CD8-positive, alpha-beta memory T cell (primary cell): ENCODE measurements around the gene NEK10. TPM values are rescaled to one million over a fixed set of nuclear protein-coding genes. Genes with fewer than 3 reads are reported as not detected.

Experiments
- CTCF ChIA-PET: fragments of 350-600 bp; sonication (Branson Sonifier 250); formaldehyde crosslinking; loops from one replicate; lab custom pipeline; 2021; ENCODE audit warnings: antibody characterized with exemption; lab: Charles Lee
- POLR2A ChIA-PET: fragments of 350-600 bp; sonication (Branson Sonifier 250); formaldehyde crosslinking; loops from one replicate; lab custom pipeline; 2021; ENCODE audit warnings: antibody characterized with exemption; lab: Charles Lee
- DNase-seq, 5 donors: peaks; one replicate each; pipeline versions ENCODE4 v3.0.0 to v3.0.0-alpha.2; 2020 to 2022; ENCODE audit warnings: mixed read lengths in 1 of 5
- H3K27ac ChIP-seq: one replicate; pipeline ENCODE4 v1.7.0; 2013; ENCODE audit warnings: low read depth, mild to moderate bottlenecking, low read length, moderate library complexity
- H3K27me3 ChIP-seq: 2 replicates; pipeline ENCODE4 v1.7.0; 2013; ENCODE audit warnings: low read length, mild to moderate bottlenecking; ENCODE audit not compliant: insufficient read depth, poor library complexity, severe bottlenecking
- H3K36me3 ChIP-seq: 2 replicates; pipeline ENCODE4 v1.7.0; 2013; ENCODE audit warnings: mild to moderate bottlenecking, low read length, moderate library complexity; ENCODE audit not compliant: insufficient read depth
- H3K4me1 ChIP-seq: 2 replicates; pipeline ENCODE4 v1.7.0; 2013; ENCODE audit warnings: mild to moderate bottlenecking, low read length, moderate library complexity; ENCODE audit not compliant: insufficient read depth
- H3K4me3 ChIP-seq: 2 replicates; pipeline ENCODE4 v1.7.0; 2013; ENCODE audit warnings: mild to moderate bottlenecking, low read length
- H3K9me3 ChIP-seq: 2 replicates; pipeline ENCODE4 v1.7.0; 2013; ENCODE audit warnings: mild to moderate bottlenecking, low read length
- H3K27ac Mint-ChIP-seq, 8 donors: one replicate each; pipeline ENCODE4 v1.8.0; 2020 to 2021; ENCODE audit warnings: mixed read lengths in 8 of 8, mild to moderate bottlenecking in 6 of 8, inconsistent platforms in 3 of 8, moderate library complexity in 3 of 8
- H3K27me3 Mint-ChIP-seq, 2 donors: one replicate each; pipeline ENCODE4 v1.8.0; 2020 to 2021; ENCODE audit warnings: mixed read lengths in 2 of 2, mild to moderate bottlenecking in 1 of 2, moderate library complexity in 1 of 2
- H3K36me3 Mint-ChIP-seq, 3 donors: one replicate each; pipeline ENCODE4 v1.8.0; 2020 to 2021; ENCODE audit warnings: mixed read lengths in 3 of 3, inconsistent platforms in 1 of 3, mild to moderate bottlenecking in 1 of 3
- H3K4me1 Mint-ChIP-seq, 3 donors: one replicate each; pipeline ENCODE4 v1.8.0; 2020 to 2021; ENCODE audit warnings: mixed read lengths in 3 of 3, inconsistent platforms in 1 of 3, mild to moderate bottlenecking in 1 of 3
- H3K4me3 Mint-ChIP-seq, 7 donors: one replicate each; pipeline ENCODE4 v1.8.0; 2020 to 2021; ENCODE audit warnings: mixed read lengths in 7 of 7, mild to moderate bottlenecking in 6 of 7, moderate library complexity in 4 of 7, inconsistent platforms in 2 of 7
- H3K9me3 Mint-ChIP-seq, 5 donors: one replicate each; pipeline ENCODE4 v1.8.0; 2020 to 2022; ENCODE audit warnings: mixed read lengths in 5 of 5, mild to moderate bottlenecking in 3 of 5, moderate library complexity in 2 of 5, inconsistent platforms in 1 of 5
- polyA plus RNA-seq: library from polyadenylated mRNA; unstranded; fragments of 300-500 nt; fragmentation: Illumina TruSeq; gene quantifications from one replicate; pipeline ENCODE4 v1.2.3, GENCODE V29; 2021
- total RNA-seq, 2 experiments: library from RNA; stranded (reverse); gene quantifications; one replicate each; pipeline ENCODE4 v1.2.3, GENCODE V29; 2021

The NEK10 gene
- total and polyA plus RNA-seq, 3 experiments from 2014 or later, result 0.07 to 0.42 (median 0.24) TPM

DNA sequence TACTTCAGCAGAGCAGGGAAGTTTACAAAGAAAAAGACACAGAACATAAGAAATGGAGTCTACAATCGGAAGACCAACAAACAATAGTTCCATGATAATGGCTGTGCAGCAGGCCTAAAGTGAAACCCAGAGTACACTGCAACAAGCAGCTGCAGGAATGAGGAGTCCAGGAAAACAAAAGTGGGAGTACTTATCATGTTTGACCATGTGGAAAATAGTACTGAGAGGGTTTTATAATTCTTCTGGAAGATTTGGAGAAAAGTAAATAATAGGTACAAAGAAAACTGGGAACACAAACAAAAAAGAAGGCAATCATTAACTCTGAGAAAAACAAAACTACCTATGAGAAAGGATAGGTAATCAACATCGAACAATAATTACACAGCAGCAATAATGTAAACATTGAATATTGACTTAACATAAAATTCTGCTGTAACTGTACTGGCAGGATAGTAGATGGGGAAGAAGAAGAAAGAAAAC is 87.5 kb downstream of the NEK10 start:
- Histone ChIP-seq H3K27ac (no peak overlapping the region), H3K4me1 (no peaks in the 10 kb centered on the region), H3K9me3 (no peaks in the 10 kb centered on the region), H3K4me3 (no peak overlapping the region), H3K27me3 (no peaks in the 10 kb centered on the region), H3K36me3 (no peaks in the 10 kb centered on the region)
- Mint-ChIP-seq H3K4me3 (no peak overlapping the region), H3K9me3 (peaks cover 0 to 2% (median 0%) of the 10 kb centered on the region in 5 donors), H3K36me3 (peaks cover 0 to 10% (median 2%) of the 10 kb centered on the region in 3 donors), H3K27me3 (peaks cover 0 to 1% of the 10 kb centered on the region in 2 donors), H3K4me1 (no peaks in the 10 kb centered on the region), H3K27ac (no peak overlapping the region)
- CTCF ChIA-PET, result no interaction called here
- POLR2A ChIA-PET, result no interaction called here
- DNase-seq, result no peak

DNA sequence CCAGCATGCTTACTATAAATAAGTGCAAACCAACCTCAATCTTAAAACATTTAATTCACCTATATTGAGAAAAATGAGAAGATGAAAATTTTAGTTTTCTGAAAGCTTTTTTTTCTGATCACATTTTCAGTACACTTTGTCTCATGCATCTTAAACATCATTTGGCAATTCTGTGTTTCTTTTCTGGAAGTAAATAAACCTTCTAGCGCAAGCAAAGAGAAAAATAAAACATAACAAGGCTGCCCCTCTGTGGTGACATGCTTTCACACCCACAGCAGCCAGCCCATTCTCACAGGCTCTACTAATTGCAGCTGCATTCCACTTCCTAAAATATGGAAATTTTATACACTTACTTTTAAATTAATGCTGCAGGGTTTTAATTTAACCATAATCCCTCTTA is 90.1 kb downstream of the NEK10 start:
- no peak overlapping the region for H3K4me3 ChIP-seq
- ChIA-PET CTCF (no interaction called here), POLR2A (no interaction called here)
- Mint-ChIP-seq H3K27ac (no peak overlapping the region), H3K27me3 (peaks cover 0 to 1% of the 10 kb centered on the region in 2 donors), H3K9me3 (peaks cover 0 to 2% (median 0%) of the 10 kb centered on the region in 5 donors), H3K4me1 (no peaks in the 10 kb centered on the region), H3K36me3 (peaks cover 0 to 10% (median 3%) of the 10 kb centered on the region in 3 donors), H3K4me3 (no peak overlapping the region)
- H3K4me1 ChIP-seq, result no peaks in the 10 kb centered on the region
- no peaks in the 10 kb centered on the region for H3K9me3 ChIP-seq
- no peaks in the 10 kb centered on the region for H3K27me3 ChIP-seq
- no peak for DNase-seq
- no peak overlapping the region for H3K27ac ChIP-seq
- no peaks in the 10 kb centered on the region for H3K36me3 ChIP-seq

DNA sequence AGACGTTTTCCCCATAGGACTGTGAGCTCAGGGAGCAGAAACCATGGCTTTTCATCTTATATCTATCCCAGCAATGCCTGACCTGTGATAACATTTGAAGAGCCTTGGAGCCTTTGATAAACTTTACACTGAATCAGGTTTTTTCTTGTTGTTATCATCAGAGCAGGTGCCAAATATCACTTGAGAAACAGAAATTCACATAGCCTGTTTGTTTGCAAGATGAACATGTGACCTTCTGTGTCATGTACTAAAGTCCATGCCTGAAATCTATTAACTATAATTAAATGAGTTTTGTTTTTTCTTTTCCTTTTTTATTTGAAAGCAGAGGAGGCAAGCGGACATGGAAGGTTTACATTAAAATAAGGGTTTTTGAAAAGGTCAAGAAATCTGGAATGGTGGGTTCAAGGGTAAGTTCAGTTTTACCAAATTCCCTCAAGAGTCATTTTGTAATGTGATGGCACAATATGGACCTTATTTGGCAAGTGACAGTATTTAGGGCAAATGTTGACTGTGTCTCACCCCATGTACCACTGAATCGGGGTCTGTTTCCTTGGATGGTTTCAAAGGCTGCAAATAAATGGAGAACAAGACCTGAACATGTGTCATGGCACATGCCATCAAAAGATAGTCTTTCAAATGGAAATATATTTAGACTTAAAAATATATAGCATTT is 90.7 kb downstream of the NEK10 start:
- H3K9me3 Mint-ChIP-seq, result peaks cover 0 to 2% (median 0%) of the 10 kb centered on the region in 5 donors
- no peaks in the 10 kb centered on the region for H3K9me3 ChIP-seq
- H3K36me3 ChIP-seq, result no peaks in the 10 kb centered on the region
- no peaks in the 10 kb centered on the region for H3K4me1 Mint-ChIP-seq
- no peak overlapping the region for H3K27ac Mint-ChIP-seq
- H3K36me3 Mint-ChIP-seq, result peaks cover 0 to 10% (median 3%) of the 10 kb centered on the region in 3 donors
- H3K27me3 ChIP-seq, result no peaks in the 10 kb centered on the region
- no peak overlapping the region for H3K4me3 Mint-ChIP-seq
- H3K27ac ChIP-seq, result no peak overlapping the region
- ChIA-PET CTCF (no interaction called here), POLR2A (no interaction called here)
- H3K4me3 ChIP-seq, result no peak overlapping the region
- no peak for DNase-seq
- H3K4me1 ChIP-seq, result no peaks in the 10 kb centered on the region
- H3K27me3 Mint-ChIP-seq, result peaks cover 0 to 1% of the 10 kb centered on the region in 2 donors

DNA sequence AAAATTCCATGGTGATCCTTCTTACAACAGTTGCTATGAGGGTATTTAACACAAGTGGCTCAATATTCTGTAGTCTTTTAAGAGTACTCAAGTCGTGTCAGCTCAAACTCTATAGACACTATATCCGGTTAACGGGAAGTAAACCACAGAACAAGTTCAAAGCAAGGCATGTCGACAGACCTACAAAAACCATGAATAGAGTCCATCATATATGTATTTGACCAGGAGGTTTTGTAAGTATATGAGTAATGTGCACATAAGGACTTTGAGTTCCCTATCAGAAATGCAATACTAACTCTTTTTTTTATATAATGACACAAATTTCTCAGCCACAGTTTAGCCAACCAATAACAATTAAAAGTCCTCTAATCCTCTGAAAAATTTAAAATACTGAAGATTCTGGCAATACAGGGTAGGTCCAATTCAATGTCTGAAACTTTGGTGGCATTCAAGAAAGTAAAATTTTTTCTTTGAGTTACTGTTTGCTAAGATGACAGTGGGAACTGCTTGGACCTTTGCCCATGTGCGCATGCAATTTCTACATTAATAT is 93.7 kb downstream of the NEK10 start:
- Mint-ChIP-seq H3K27ac (no peak overlapping the region), H3K4me3 (no peak overlapping the region), H3K9me3 (no peaks in the 10 kb centered on the region), H3K4me1 (no peaks in the 10 kb centered on the region), H3K27me3 (peaks cover 2 to 5% of the 10 kb centered on the region in 2 donors), H3K36me3 (peaks cover 0 to 1% (median 0%) of the 10 kb centered on the region in 3 donors)
- no peak for DNase-seq
- no peaks in the 10 kb centered on the region for H3K4me1 ChIP-seq
- POLR2A ChIA-PET, result no interaction called here
- CTCF ChIA-PET, result no interaction called here
- no peak overlapping the region for H3K27ac ChIP-seq
- H3K36me3 ChIP-seq, result no peaks in the 10 kb centered on the region
- H3K4me3 ChIP-seq, result no peak overlapping the region
- H3K27me3 ChIP-seq, result no peaks in the 10 kb centered on the region
- H3K9me3 ChIP-seq, result no peaks in the 10 kb centered on the region

DNA sequence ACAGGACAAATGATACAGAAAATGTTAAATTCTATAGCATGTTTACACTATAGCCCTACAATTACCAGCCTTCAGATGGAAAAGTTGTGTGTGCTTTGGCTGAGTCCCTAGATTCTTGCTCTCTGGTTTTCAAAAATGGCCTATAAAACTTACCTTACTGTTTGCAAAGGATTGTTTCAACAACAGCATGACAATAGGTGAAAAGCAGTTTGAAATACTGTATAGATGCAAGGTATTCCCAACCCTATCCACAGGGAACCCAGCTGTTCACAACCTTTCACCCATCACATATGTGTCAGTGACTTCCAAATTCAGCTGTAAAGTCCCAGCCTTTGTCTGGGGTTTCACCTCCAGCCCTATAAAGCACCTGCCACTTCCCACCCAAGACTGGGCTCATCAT is 97.3 kb downstream of the NEK10 start:
- Mint-ChIP-seq H3K9me3 (peaks cover 0 to 5% (median 0%) of the 10 kb centered on the region in 5 donors), H3K36me3 (peaks cover 0 to 6% (median 1%) of the 10 kb centered on the region in 3 donors), H3K27ac (no peak overlapping the region), H3K4me3 (no peak overlapping the region), H3K4me1 (no peaks in the 10 kb centered on the region), H3K27me3 (peaks cover 3 to 9% of the 10 kb centered on the region in 2 donors)
- H3K27me3 ChIP-seq, result no peaks in the 10 kb centered on the region
- ChIA-PET POLR2A (no interaction called here), CTCF (no interaction called here)
- H3K9me3 ChIP-seq, result no peaks in the 10 kb centered on the region
- no peak for DNase-seq
- no peak overlapping the region for H3K27ac ChIP-seq
- no peaks in the 10 kb centered on the region for H3K36me3 ChIP-seq
- no peak overlapping the region for H3K4me3 ChIP-seq
- no peaks in the 10 kb centered on the region for H3K4me1 ChIP-seq

DNA sequence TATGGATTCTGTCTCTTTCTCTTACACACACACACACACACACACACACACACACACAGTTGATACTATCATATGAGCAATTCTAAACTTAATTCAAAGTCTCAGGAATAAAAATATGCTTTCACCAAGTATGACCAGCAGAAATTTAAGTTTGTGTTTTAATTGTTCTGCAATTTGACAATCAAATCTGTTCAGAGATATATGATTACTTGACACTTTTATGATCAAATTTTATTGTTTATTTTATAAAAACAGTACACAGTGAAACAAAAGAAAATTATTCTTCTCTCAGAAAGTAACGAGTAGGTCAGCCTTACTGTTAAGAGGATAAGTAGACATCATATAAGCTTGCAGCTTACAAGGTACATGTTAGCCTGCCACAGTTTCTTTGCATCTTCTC is 114.3 kb downstream of the NEK10 start:
- Histone ChIP-seq H3K27ac (no peak overlapping the region), H3K36me3 (no peaks in the 10 kb centered on the region), H3K9me3 (no peaks in the 10 kb centered on the region), H3K4me1 (no peaks in the 10 kb centered on the region), H3K4me3 (no peak overlapping the region), H3K27me3 (no peaks in the 10 kb centered on the region)
- CTCF ChIA-PET, result no interaction called here
- Mint-ChIP-seq H3K4me3 (no peak overlapping the region), H3K27me3 (peaks cover 16 to 19% of the 10 kb centered on the region in 2 donors), H3K4me1 (no peaks in the 10 kb centered on the region), H3K9me3 (peaks cover under 1 to 13% (median 12%) of the 10 kb centered on the region in 5 donors), H3K27ac (no peak overlapping the region), H3K36me3 (peaks cover 0 to 4% (median 0%) of the 10 kb centered on the region in 3 donors)
- POLR2A ChIA-PET, result no interaction called here
- no peak for DNase-seq

DNA sequence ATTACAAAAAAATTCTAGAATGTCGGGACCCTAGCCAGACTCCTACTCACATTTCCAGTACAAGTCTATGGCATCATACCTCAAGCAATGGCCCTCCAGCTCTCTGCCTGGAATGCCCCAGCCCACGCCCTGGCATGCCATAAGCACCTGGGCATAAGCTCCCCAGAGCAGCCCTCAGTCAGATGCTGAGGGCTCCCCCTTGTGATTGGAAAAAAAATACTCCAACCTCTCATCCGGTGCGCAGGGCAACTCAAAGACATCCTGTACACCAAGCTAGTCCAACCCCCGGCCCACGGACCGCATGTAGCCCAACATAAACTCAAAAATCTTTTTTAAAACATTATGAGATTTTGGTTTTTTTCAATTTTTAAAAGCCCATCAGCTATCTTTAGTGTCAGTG is 115.4 kb downstream of the NEK10 start:
- no peak for DNase-seq
- H3K4me1 Mint-ChIP-seq, result no peaks in the 10 kb centered on the region
- Histone ChIP-seq H3K27ac (no peak overlapping the region), H3K9me3 (no peaks in the 10 kb centered on the region), H3K4me3 (no peak overlapping the region), H3K36me3 (no peaks in the 10 kb centered on the region), H3K4me1 (no peaks in the 10 kb centered on the region), H3K27me3 (no peaks in the 10 kb centered on the region)
- ChIA-PET POLR2A (no interaction called here), CTCF (no interaction called here)
- peaks cover 5 to 10% (median 6%) of the 10 kb centered on the region in 5 donors for H3K9me3 Mint-ChIP-seq
- no peak overlapping the region for H3K27ac Mint-ChIP-seq
- H3K4me3 Mint-ChIP-seq, result no peak overlapping the region
- H3K36me3 Mint-ChIP-seq, result peaks cover 0 to 4% (median 0%) of the 10 kb centered on the region in 3 donors
- H3K27me3 Mint-ChIP-seq, result peaks cover 16 to 26% of the 10 kb centered on the region in 2 donors

DNA sequence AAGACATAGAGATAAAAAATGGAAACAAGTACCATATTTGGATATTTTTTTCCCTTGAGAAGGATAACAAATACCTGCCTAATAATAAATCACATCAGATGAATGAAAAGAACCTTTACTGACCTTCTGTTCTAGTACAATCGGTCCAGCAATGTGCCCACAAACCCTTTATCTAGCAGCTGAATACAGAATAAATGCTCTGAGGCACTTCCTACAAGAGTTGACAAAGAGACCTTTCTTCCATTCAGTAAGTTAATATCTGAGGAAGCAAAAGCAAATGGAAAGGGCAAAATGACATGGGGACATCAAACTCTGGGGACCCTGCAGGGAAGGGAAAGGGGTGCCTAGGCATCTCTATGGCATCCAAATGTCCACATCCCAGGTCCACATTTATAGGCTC is 115.8 kb downstream of the NEK10 start:
- CTCF ChIA-PET, result no interaction called here
- no peaks in the 10 kb centered on the region for H3K27me3 ChIP-seq
- H3K9me3 ChIP-seq, result no peaks in the 10 kb centered on the region
- H3K27ac ChIP-seq, result no peak overlapping the region
- H3K9me3 Mint-ChIP-seq, result peaks cover 4 to 12% (median 6%) of the 10 kb centered on the region in 5 donors
- H3K27me3 Mint-ChIP-seq, result peaks cover 17 to 28% of the 10 kb centered on the region in 2 donors
- no peaks in the 10 kb centered on the region for H3K4me1 Mint-ChIP-seq
- H3K4me3 Mint-ChIP-seq, result no peak overlapping the region
- no peak for DNase-seq
- no peaks in the 10 kb centered on the region for H3K36me3 ChIP-seq
- H3K27ac Mint-ChIP-seq, result no peak overlapping the region
- no peak overlapping the region for H3K4me3 ChIP-seq
- H3K4me1 ChIP-seq, result no peaks in the 10 kb centered on the region
- POLR2A ChIA-PET, result no interaction called here
- H3K36me3 Mint-ChIP-seq, result peaks cover 0 to 4% (median 0%) of the 10 kb centered on the region in 3 donors
